NB4 (cell line): Measurements from ENCODE around the gene GSTK1.

ENCODE experiments used
- DNase-seq: peaks from one replicate; pipeline ENCODE4 v3.0.0; 2010; ENCODE audit warnings: low read depth
- H3K4me3 ChIP-seq: one replicate; pipeline ENCODE4 v1.5.1; 2011; ENCODE audit warnings: mild to moderate bottlenecking, low read depth, low read length, moderate library complexity
- CTCF ChIP-seq: IDR thresholded peaks from one replicate; pipeline ENCODE4 v1.5.1; 2012; ENCODE audit warnings: low read depth, low read length
- MAX ChIP-seq: IDR thresholded peaks from 2 replicates; pipeline ENCODE4 v1.6.1; 2011; ENCODE audit warnings: low read depth, low read length
- MYC ChIP-seq: IDR thresholded peaks from 2 replicates; pipeline ENCODE4 v1.6.1; 2011; ENCODE audit warnings: low read depth, low read length
- POLR2A ChIP-seq: IDR thresholded peaks from 2 replicates; pipeline ENCODE4 v1.6.1; 2011; ENCODE audit warnings: mild to moderate bottlenecking; ENCODE audit not compliant: insufficient read length; ENCODE audit errors: extremely low read depth

Gene GSTK1

GRCh38 chr7:143280160-143280559 is 16.9 kb downstream of the GSTK1 start:
- H3K4me3 ChIP-seq = no peak overlapping the region
- no peak for DNase-seq
- TF ChIP-seq MAX = no peak
- no peak for TF ChIP-seq CTCF
- TF ChIP-seq POLR2A = no peak
- no peak for TF ChIP-seq MYC

DNA sequence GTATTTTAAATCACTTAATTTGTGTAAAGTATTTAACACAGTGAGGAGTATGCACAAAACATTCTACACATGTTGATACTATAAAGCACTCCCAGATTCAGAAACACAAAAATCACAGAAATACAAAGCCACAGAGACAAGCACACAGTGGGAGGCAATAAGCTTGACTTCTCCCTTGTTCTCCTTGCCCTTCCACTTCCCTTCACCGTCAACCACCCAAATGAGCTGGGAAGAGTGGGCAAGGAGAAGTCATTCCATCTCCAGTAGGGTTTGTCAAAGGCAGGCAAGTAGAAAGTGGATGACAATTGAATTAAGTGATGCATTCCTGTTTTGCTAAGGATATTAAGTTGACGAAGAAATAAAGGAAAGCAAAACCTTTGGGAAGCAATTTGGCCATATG is 17.3 kb downstream of the GSTK1 start:
- TF ChIP-seq CTCF (no peak), MYC (no peak), POLR2A (no peak), MAX (no peak)
- DNase-seq = no peak
- H3K4me3 ChIP-seq = no peak overlapping the region

DNA sequence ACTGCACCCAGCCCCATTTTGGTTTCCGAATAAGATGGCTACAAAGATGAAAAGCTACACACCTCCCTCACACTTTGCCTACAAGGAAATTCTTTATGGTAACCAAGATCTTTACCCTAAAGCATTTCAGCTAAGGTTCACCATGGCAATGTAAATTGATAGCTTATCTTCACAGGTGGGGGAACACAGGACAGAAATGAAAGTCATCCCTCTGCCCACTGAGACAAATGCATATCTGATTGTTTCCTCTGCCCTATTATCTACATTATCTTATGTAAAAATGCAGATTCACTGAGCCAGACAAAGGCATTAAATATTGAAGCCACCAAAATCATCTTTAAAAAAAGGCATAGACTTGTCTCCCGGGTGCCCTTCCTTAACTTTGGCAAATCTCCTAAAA is 18.3 kb downstream of the GSTK1 start:
- no peak overlapping the region for H3K4me3 ChIP-seq
- no peak for TF ChIP-seq MAX
- TF ChIP-seq MYC = no peak
- no peak for TF ChIP-seq CTCF
- TF ChIP-seq POLR2A = no peak
- DNase-seq = no peak

DNA sequence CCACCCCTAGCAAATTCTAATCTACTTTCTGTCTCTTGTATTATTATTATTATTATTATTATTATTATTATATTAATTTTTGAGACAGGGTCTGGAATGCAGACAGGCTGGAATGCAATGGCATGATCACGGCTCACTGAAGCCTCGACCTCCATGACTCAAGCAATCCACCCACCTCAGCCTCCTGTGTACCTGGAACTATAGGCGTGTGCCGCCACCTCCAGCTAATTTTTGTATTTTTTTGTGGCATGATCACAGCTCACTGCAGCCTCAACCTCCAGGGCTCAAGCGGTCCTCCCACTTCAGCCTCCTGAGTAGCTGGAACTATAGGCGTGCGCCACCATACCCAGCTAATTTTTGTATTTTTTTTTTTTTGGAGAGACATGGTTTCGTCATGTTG is 18.9 kb downstream of the GSTK1 start:
- H3K4me3 ChIP-seq = no peak overlapping the region
- TF ChIP-seq CTCF = no peak
- no peak for TF ChIP-seq MYC
- TF ChIP-seq POLR2A = no peak
- no peak for TF ChIP-seq MAX
- no peak for DNase-seq

GRCh38 chr7:143283381-143283780 is 20.1 kb downstream of the GSTK1 start:
- TF ChIP-seq CTCF (no peak), MAX (no peak), POLR2A (no peak), MYC (no peak)
- no peak overlapping the region for H3K4me3 ChIP-seq
- DNase-seq = no peak
